HEK293T (cell line): ENCODE results near the gene LIME1.

Source experiments
- BHLHE40 ChIP-seq: fragments of 450-650 bp; IDR thresholded peaks from 2 replicates; pipeline ENCODE4 v1.6.1; 2016; ENCODE audit warnings: mild to moderate bottlenecking, moderate library complexity, borderline replicate concordance
- CTBP1 ChIP-seq: fragments of 450-650 bp; IDR thresholded peaks from 2 replicates; pipeline ENCODE4 v1.6.1; 2016; ENCODE audit warnings: borderline replicate concordance
- FOXK2 ChIP-seq: fragments of 450-650 bp; IDR thresholded peaks from 2 replicates; pipeline ENCODE4 v1.6.1; 2016; ENCODE audit warnings: mild to moderate bottlenecking
- FOXM1 ChIP-seq: fragments of 450-650 bp; IDR thresholded peaks from 2 replicates; pipeline ENCODE4 v1.6.1; 2017; ENCODE audit warnings: mild to moderate bottlenecking, borderline replicate concordance
- HDGF ChIP-seq: fragments of 450-650 bp; IDR thresholded peaks from 2 replicates; pipeline ENCODE4 v1.6.1; 2017; ENCODE audit warnings: antibody characterized with exemption, borderline replicate concordance
- L3MBTL2 ChIP-seq: fragments of 450-650 bp; conservative IDR thresholded peaks from 2 replicates; pipeline ENCODE4 v1.6.1; 2016; ENCODE audit warnings: mild to moderate bottlenecking
- NFRKB ChIP-seq: fragments of 450-650 bp; IDR thresholded peaks from 2 replicates; pipeline ENCODE4 v1.6.1; 2016; ENCODE audit warnings: mild to moderate bottlenecking, moderate library complexity
- SP1 ChIP-seq: fragments of 450-650 bp; IDR thresholded peaks from 2 replicates; pipeline ENCODE4 v1.6.1; 2017
- SUZ12 ChIP-seq: fragments of 450-650 bp; IDR thresholded peaks from 2 replicates; pipeline ENCODE4 v1.6.1; 2016; ENCODE audit warnings: mild to moderate bottlenecking
- ZNF384 ChIP-seq: fragments of 450-650 bp; IDR thresholded peaks from 2 replicates; pipeline ENCODE4 v1.6.1; 2016
- TF ChIP-seq, protein P1 (sequence below): fragments of 450-650 bp; IDR thresholded peaks from 2 replicates; pipeline ENCODE4 v1.6.1; 2016

DNA sequence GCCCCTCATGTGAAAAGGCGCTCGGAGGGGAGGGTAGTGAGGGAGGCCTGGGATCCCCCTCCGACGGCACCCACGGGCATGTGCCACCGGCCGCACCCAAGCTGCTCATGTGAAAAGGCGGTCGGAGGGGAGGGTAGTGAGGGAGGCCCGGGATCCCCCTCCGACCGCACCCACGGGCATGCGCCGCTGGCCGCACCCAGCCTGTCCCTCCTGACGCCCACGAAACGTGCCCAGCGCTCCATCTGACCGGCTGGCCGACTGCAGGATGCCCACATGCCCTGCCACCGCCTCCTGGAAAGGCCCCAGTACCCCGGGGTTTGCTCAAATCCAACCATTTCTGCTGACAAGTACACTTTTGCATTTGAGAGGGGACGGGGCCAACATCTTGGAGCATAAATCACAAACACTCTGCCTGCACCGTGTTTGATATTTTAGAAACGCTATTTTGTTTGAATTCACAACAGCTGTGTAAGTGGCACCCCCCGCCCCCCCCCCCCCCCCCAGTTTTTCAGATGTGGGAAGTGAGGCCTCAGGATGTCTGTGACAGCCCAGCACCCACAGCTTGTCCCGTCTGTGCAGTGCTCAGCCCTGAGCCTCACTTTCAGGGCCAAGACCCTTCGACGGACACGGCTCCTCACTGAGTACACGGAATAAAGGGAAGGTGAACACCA lies 37.2 kb downstream of the LIME1 start:
- TF ChIP-seq FOXK2 (no peak), SP1 (no peak), CTBP1 (no peak), ZNF384 (no peak), SUZ12 (no peak), FOXM1 (no peak), BHLHE40 (no peak), HDGF (no peak), NFRKB (no peak), L3MBTL2 (no peak)
- TF ChIP-seq, protein P1, sequence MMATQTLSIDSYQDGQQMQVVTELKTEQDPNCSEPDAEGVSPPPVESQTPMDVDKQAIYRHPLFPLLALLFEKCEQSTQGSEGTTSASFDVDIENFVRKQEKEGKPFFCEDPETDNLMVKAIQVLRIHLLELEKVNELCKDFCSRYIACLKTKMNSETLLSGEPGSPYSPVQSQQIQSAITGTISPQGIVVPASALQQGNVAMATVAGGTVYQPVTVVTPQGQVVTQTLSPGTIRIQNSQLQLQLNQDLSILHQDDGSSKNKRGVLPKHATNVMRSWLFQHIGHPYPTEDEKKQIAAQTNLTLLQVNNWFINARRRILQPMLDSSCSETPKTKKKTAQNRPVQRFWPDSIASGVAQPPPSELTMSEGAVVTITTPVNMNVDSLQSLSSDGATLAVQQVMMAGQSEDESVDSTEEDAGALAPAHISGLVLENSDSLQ: no peak
